Suppressor macrophage (primary cell): ENCODE measurements around the gene PYCARD.
A peak's percentile ranks its signal among the peaks of the same experiment; 100 is the strongest.
"Not testable (repeated sequence)": the region's sequence is repeated elsewhere in the genome, so short reads cannot be mapped to it uniquely, and the experiment has no call there.

ENCODE experiments used
- DNase-seq, 4 experiments: peaks; one replicate each; pipeline ENCODE4 v3.0.0-alpha.2; 2020 to 2022

Gene PYCARD

GRCh38 chr16:31190818-31191444 lies 11.6 kb downstream of the PYCARD start:
- no peak for DNase-seq

- DNase-seq, result no peak
Observed at GRCh38 chr16:31190061-31190460, 12.5 kb downstream of the PYCARD start.

GRCh38 chr16:31189412-31189778 lies 13.2 kb downstream of the PYCARD start:
- no peak for DNase-seq

GRCh38 chr16:31188450-31189411 lies 13.8 kb downstream of the PYCARD start:
- no peak for DNase-seq

GRCh38 chr16:31187808-31188189 lies 14.8 kb downstream of the PYCARD start:
- no peak for DNase-seq

- no peak for DNase-seq
Observed at GRCh38 chr16:31186930-31187807, 15.4 kb downstream of the PYCARD start.

- peak in 3 of 4 experiments; percentile 29 to 44 (median 43) for DNase-seq
Observed at GRCh38 chr16:31186176-31186575, 16.4 kb downstream of the PYCARD start.

GRCh38 chr16:31185339-31185738 lies 17.2 kb downstream of the PYCARD start:
- DNase-seq, result no peak

GRCh38 chr16:31184888-31185287 lies 17.7 kb downstream of the PYCARD start:
- no peak for DNase-seq

- no peak for DNase-seq
Observed at GRCh38 chr16:31183432-31184428, 18.8 kb downstream of the PYCARD start.

- DNase-seq, result no peak
Observed at GRCh38 chr16:31182391-31182790, 20.2 kb downstream of the PYCARD start.

GRCh38 chr16:31181102-31181830 lies 21.3 kb downstream of the PYCARD start:
- DNase-seq, result peak; percentile 60 to 82 (median 76)

GRCh38 chr16:31179747-31180459 lies 22.7 kb downstream of the PYCARD start, which contains the start of gene FUS:
FUS (plus strand) TSS chr16:31180139; CDS start chr16:31180215, 76 bp downstream.
- DNase-seq, result peak; percentile 90 to 96 (median 94)

GRCh38 chr16:31179219-31179746 lies 23.3 kb downstream of the PYCARD start:
- peak in 1 of 4 experiments; percentile 12 for DNase-seq

GRCh38 chr16:31177136-31177535 lies 25.4 kb downstream of the PYCARD start:
- peak; percentile 77 to 91 (median 82) for DNase-seq

GRCh38 chr16:31170048-31170447 lies 32.5 kb downstream of the PYCARD start:
- not testable (repeated sequence) for DNase-seq

- no peak for DNase-seq
Observed at GRCh38 chr16:31168848-31169247, 33.7 kb downstream of the PYCARD start.

- DNase-seq, result peak in 3 of 4 experiments; percentile 29 to 33 (median 30)
Observed at GRCh38 chr16:31167315-31167714, 35.2 kb downstream of the PYCARD start.

- peak; percentile 85 to 93 (median 92) for DNase-seq
Observed at GRCh38 chr16:31157136-31157535, 45.4 kb downstream of the PYCARD start.
